Neural progenitor cell (in vitro differentiated cells): ENCODE measurements around the gene AMFR. TPM values are rescaled to one million over a fixed set of nuclear protein-coding genes. Genes with fewer than 3 reads are reported as not detected.

ENCODE experiments used
- DNase-seq: peaks from one replicate; pipeline ENCODE4 v3.0.0-alpha.2; 2016; ENCODE audit warnings: low spot score
- H2AFZ ChIP-seq: fragments of 200-600 bp; sonication (generic); replicated peaks from 2 replicates; pipeline ENCODE4 v1.6.1; 2016; ENCODE audit warnings: antibody characterized with exemption
- H3F3A ChIP-seq: fragments of 200-600 bp; sonication (generic); 2 replicates; pipeline ENCODE4 v1.6.1; 2016; ENCODE audit warnings: antibody characterized with exemption, low read depth
- H3K27ac ChIP-seq: fragments of 200-600 bp; sonication (generic); 2 replicates; pipeline ENCODE4 v1.5.1; 2016; ENCODE audit warnings: mild to moderate bottlenecking
- H3K27me3 ChIP-seq: fragments of 200-600 bp; sonication (generic); 2 replicates; pipeline ENCODE4 v1.6.1; 2016; ENCODE audit warnings: mild to moderate bottlenecking, moderate library complexity
- H3K36me3 ChIP-seq: fragments of 200-600 bp; sonication (generic); 2 replicates; pipeline ENCODE4 v1.5.1; 2016
- H3K4me1 ChIP-seq: fragments of 200-600 bp; sonication (generic); 2 replicates; pipeline ENCODE4 v1.6.1; 2016; ENCODE audit warnings: mixed run types
- H3K4me2 ChIP-seq: fragments of 200-600 bp; sonication (generic); 2 replicates; pipeline ENCODE4 v1.6.1; 2016
- H3K4me3 ChIP-seq: fragments of 200-600 bp; sonication (generic); 2 replicates; pipeline ENCODE4 v1.5.1; 2016
- H3K79me2 ChIP-seq: fragments of 200-600 bp; sonication (generic); 2 replicates; pipeline ENCODE4 v1.6.1; 2016; ENCODE audit warnings: low read depth
- H3K9ac ChIP-seq: fragments of 200-600 bp; sonication (generic); 2 replicates; pipeline ENCODE4 v1.6.1; 2016
- H3K9me3 ChIP-seq: fragments of 200-600 bp; sonication (generic); 2 replicates; pipeline ENCODE4 v1.5.1; 2016; ENCODE audit warnings: low read depth
- H4K20me1 ChIP-seq: fragments of 200-600 bp; sonication (generic); 2 replicates; pipeline ENCODE4 v1.6.1; 2016; ENCODE audit warnings: low read depth
- H3K27ac Mint-ChIP-seq: 3 replicates; pipeline ENCODE4 v1.8.0; 2021; ENCODE audit warnings: mixed read lengths
- H3K27me3 Mint-ChIP-seq: 2 replicates; pipeline ENCODE4 v1.8.0; 2022; ENCODE audit warnings: low read depth, mild to moderate bottlenecking, inconsistent platforms, moderate library complexity, mixed read lengths; ENCODE audit not compliant: insufficient read depth
- H3K36me3 Mint-ChIP-seq: 3 replicates; pipeline ENCODE4 v1.8.0; 2021; ENCODE audit warnings: mixed read lengths
- H3K4me1 Mint-ChIP-seq: 3 replicates; pipeline ENCODE4 v1.8.0; 2021; ENCODE audit warnings: mixed read lengths
- H3K4me3 Mint-ChIP-seq: 3 replicates; pipeline ENCODE4 v1.8.0; 2021; ENCODE audit warnings: mild to moderate bottlenecking, moderate library complexity, mixed read lengths
- H3K9me3 Mint-ChIP-seq: 3 replicates; pipeline ENCODE4 v1.8.0; 2020; ENCODE audit warnings: mixed read lengths
- CTCF ChIP-seq: fragments of 200-600 bp; sonication (generic); IDR thresholded peaks from 2 replicates; pipeline ENCODE4 v1.5.1; 2017; ENCODE audit warnings: antibody characterized with exemption, mild to moderate bottlenecking
- EZH2 ChIP-seq: fragments of 200-600 bp; sonication (generic); IDR thresholded peaks from 2 replicates; pipeline ENCODE4 v1.6.1; 2017; ENCODE audit warnings: antibody characterized with exemption, mild to moderate bottlenecking, moderate library complexity
- EZH2phosphoT487 ChIP-seq: fragments of 200-600 bp; sonication (generic); IDR thresholded peaks from 2 replicates; pipeline ENCODE4 v1.6.1; 2017; ENCODE audit warnings: antibody characterized with exemption
- total RNA-seq: library from RNA; depleted of rRNA; stranded (reverse); fragments of >200 nt; gene quantifications from 2 replicates; pipeline ENCODE4 v1.2.3, GENCODE V29; 2015; ENCODE audit warnings: low replicate concordance

AMFR gene
- total RNA-seq, 1 donor from 2014 or later = 38.7 TPM

GRCh38 chr16:56337858-56338325 lies 87.5 kb downstream of the AMFR start:
- Mint-ChIP-seq H3K9me3 (no peaks in the 10 kb centered on the region), H3K36me3 (peaks cover 5% of the 10 kb centered on the region), H3K27ac (no peak overlapping the region), H3K4me3 (no peak overlapping the region), H3K4me1 (peaks cover 6% of the 10 kb centered on the region), H3K27me3 (peaks cover 5% of the 10 kb centered on the region)
- no peak for TF ChIP-seq EZH2
- TF ChIP-seq EZH2phosphoT487 = no peak
- TF ChIP-seq CTCF = no peak
- no peak overlapping the region for H3K4me3 ChIP-seq
- H3K4me2 ChIP-seq = no peak overlapping the region
- H3K4me1 ChIP-seq = no peaks in the 10 kb centered on the region
- H3K79me2 ChIP-seq = no peaks in the 10 kb centered on the region
- no peak for DNase-seq
- H2AFZ ChIP-seq = no peak overlapping the region
- H3K9ac ChIP-seq = no peak overlapping the region
- no peak overlapping the region for H3K27ac ChIP-seq
- H3K36me3 ChIP-seq = no peaks in the 10 kb centered on the region
- no peaks in the 10 kb centered on the region for H3K9me3 ChIP-seq
- no peaks in the 10 kb centered on the region for H3K27me3 ChIP-seq
- H4K20me1 ChIP-seq = no peaks in the 10 kb centered on the region
- H3F3A ChIP-seq = no peaks in the 10 kb centered on the region

DNA sequence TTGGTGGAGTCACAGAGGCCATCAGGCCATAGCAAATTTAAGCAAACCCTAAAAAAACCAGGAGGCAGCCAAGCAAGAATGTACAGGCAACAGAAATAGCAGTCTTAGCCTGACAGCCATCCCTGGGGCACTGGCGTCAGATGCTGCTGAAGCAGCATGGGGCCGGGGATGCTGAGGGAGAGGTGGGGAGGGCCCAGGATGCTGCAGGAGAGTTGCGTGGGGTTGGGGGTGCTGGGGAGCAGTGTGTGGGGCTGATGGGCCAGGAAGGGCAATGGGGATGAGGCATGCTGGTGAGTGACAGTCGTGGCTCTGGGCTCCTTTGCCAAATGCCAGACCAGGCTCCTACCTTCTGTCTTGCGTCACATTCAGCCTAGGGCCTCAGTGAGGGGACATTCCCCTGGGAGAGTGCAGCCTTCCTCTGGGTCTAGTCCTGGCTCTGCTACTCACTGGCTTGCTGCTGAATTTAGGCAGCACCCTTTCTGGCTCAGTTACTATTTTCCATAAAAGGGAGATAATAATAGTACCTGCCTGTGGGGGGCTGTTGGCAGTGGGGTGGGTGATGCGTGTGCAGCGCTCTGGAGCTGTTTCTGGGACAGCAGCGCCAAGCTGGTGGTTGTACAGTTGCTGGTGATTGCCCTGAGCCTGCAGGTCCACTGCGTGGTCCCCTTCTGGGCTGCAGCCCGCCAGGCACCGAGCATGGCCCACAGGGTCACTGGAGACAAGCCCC lies 88.1 kb downstream of the AMFR start:
- Histone ChIP-seq H2AFZ (no peak overlapping the region), H3K27me3 (no peaks in the 10 kb centered on the region), H3K27ac (no peak overlapping the region), H3K4me2 (no peak overlapping the region), H3K9me3 (no peaks in the 10 kb centered on the region), H3K36me3 (no peaks in the 10 kb centered on the region), H3K9ac (no peak overlapping the region), H3F3A (no peaks in the 10 kb centered on the region), H3K79me2 (no peaks in the 10 kb centered on the region), H4K20me1 (no peaks in the 10 kb centered on the region), H3K4me1 (no peaks in the 10 kb centered on the region), H3K4me3 (no peak overlapping the region)
- TF ChIP-seq CTCF (no peak), EZH2phosphoT487 (no peak), EZH2 (no peak)
- Mint-ChIP-seq H3K36me3 (peaks cover 5% of the 10 kb centered on the region), H3K27me3 (peaks cover 3% of the 10 kb centered on the region), H3K4me3 (no peak overlapping the region), H3K27ac (no peak overlapping the region), H3K4me1 (peaks cover 6% of the 10 kb centered on the region), H3K9me3 (no peaks in the 10 kb centered on the region)
- no peak for DNase-seq

- no peak for DNase-seq
- Histone ChIP-seq H3K4me2 (no peak overlapping the region), H3K36me3 (no peaks in the 10 kb centered on the region), H2AFZ (no peak overlapping the region), H3K79me2 (no peaks in the 10 kb centered on the region), H3K27me3 (no peaks in the 10 kb centered on the region), H3K27ac (no peak overlapping the region), H3K9me3 (no peaks in the 10 kb centered on the region), H3F3A (no peaks in the 10 kb centered on the region), H3K4me1 (no peaks in the 10 kb centered on the region), H3K4me3 (no peak overlapping the region), H3K9ac (no peak overlapping the region), H4K20me1 (no peaks in the 10 kb centered on the region)
- peaks cover 3% of the 10 kb centered on the region for H3K27me3 Mint-ChIP-seq
- H3K27ac Mint-ChIP-seq = no peak overlapping the region
- no peak overlapping the region for H3K4me3 Mint-ChIP-seq
- peaks cover 5% of the 10 kb centered on the region for H3K36me3 Mint-ChIP-seq
- TF ChIP-seq EZH2phosphoT487 = no peak
- TF ChIP-seq CTCF = no peak
- no peak for TF ChIP-seq EZH2
- no peaks in the 10 kb centered on the region for H3K9me3 Mint-ChIP-seq
- peaks cover 6% of the 10 kb centered on the region for H3K4me1 Mint-ChIP-seq
Measured at GRCh38 chr16:56336711-56337110, 88.6 kb downstream of the AMFR start.
